ENCODE results near the gene VILL. TPM values are rescaled to one million over a fixed set of nuclear protein-coding genes. Genes with fewer than 3 reads are reported as not detected.
A peak's percentile ranks its signal among the peaks of the same experiment; 100 is the strongest.

The VILL gene
- total and polyA plus RNA-seq, 2 of the 8 experiments (the other 6 are each of a cell fraction or from before 2014, with no cell fraction given): 4.1 to 4.2 TPM

- no peaks in the 10 kb centered on the region for H3K79me1 ChIP-seq (ENCODE audit: low read depth, low read length)
- no peak overlapping the region for H3K14ac ChIP-seq (ENCODE audit: insufficient read length)
- H3K4me2 ChIP-seq (ENCODE audit: insufficient read depth in 1 of 2, low read depth in 2 of 2, low read length in 2 of 2): no peak overlapping the region
- H3K9ac ChIP-seq (replicated peaks in 1 of 4; ENCODE audit: extremely low read depth in 1 of 4, low read depth in 3 of 4, low read length in 3 of 4): no peak overlapping the region
- no peak overlapping the region for H2BK15ac ChIP-seq (ENCODE audit: low read length)
- H3K18ac ChIP-seq (ENCODE audit: extremely low read depth, low read length): no peak overlapping the region
- no peak overlapping the region for H2AK5ac ChIP-seq (ENCODE audit: low read depth, low read length)
- no peak overlapping the region for H2BK12ac ChIP-seq (ENCODE audit: low read depth, low read length)
- H3K9me3 ChIP-seq (ENCODE audit: insufficient read depth in 2 of 2, low read depth in 1 of 2, low read length in 1 of 2): no peaks in the 10 kb centered on the region
- WGBS, 2 experiments (ENCODE audit: extremely low coverage in 1 of 2, insufficient coverage in 1 of 2, insufficient read length in 1 of 2, insufficient replicate concordance in 2 of 2, low coverage in 1 of 2, low lambda C conversion rate in 2 of 2, missing lambda C conversion rate in 1 of 2): 90% methylated on average over 16 of the region's 16 CpGs; no CpG with 5 or more reads in 1 of the 2 experiments
- DNase-seq (ENCODE audit: low read depth in 1 of 2, low spot score in 2 of 2): no peak
- ChIA-PET POLR2A (ENCODE audit: partially characterized antibody) (no interaction called here), CTCF (ENCODE audit: partially characterized antibody) (interaction anchor here (0.6 to 2.0 kb wide), 5 partner anchors 13 to 76 kb away, joined by 3 to 5 read pairs (median 4); no protein-coding TSS in a partner anchor)
- H2BK20ac ChIP-seq (ENCODE audit: low read length): no peak overlapping the region
- H4K5ac ChIP-seq (ENCODE audit: insufficient read length, low read depth, low read length): no peak overlapping the region
- peaks cover 0 to 5% of the 10 kb centered on the region in 2 experiments for H4K20me1 ChIP-seq (replicated peaks in 1 of 2; ENCODE audit: control insufficient read depth in 1 of 2, insufficient read depth in 2 of 2, low read length in 2 of 2)
- no peak overlapping the region; the same call in 1 of the 2 replicates for H2BK5ac ChIP-seq (ENCODE audit: low read depth, low read length)
- H3K23me2 ChIP-seq (ENCODE audit: low read depth, low read length): no peaks in the 10 kb centered on the region
- H2AFZ ChIP-seq (ENCODE audit: low read length): no peak overlapping the region
- H3K79me2 ChIP-seq (ENCODE audit: control insufficient read depth in 1 of 2, insufficient read depth in 2 of 2, low read length in 2 of 2): no peaks in the 10 kb centered on the region
- H3K4me1 ChIP-seq (replicated peaks in 1 of 4; ENCODE audit: control insufficient read depth in 3 of 4, insufficient read depth in 4 of 4, low read length in 3 of 4): no peaks in the 10 kb centered on the region
- H4K91ac ChIP-seq (replicated peaks; ENCODE audit: insufficient read length, low read length): no peak overlapping the region
- no peak overlapping the region for H3K4me3 ChIP-seq (ENCODE audit: extremely low read depth in 1 of 4, insufficient read depth in 2 of 4, low read depth in 3 of 4, low read length in 4 of 4)
- H3K36me3 ChIP-seq (ENCODE audit: control insufficient read depth in 2 of 4, insufficient read depth in 4 of 4, low read length in 3 of 4): no peaks in the 10 kb centered on the region; a peak in 1 of 8 replicates
- H3K23ac ChIP-seq (ENCODE audit: insufficient read length): no peak overlapping the region
- H2BK120ac ChIP-seq (replicated peaks; ENCODE audit: low read depth, low read length): no peak overlapping the region
- peak overlapping the region; percentile 38; the same call in 1 of the 2 replicates for H4K8ac ChIP-seq (ENCODE audit: extremely low read depth, insufficient read depth, low read length)
- H3K4ac ChIP-seq (replicated peaks; ENCODE audit: insufficient read length, low read depth, low read length): no peak overlapping the region
- no peak for FAIRE-seq
- H3K27ac ChIP-seq (ENCODE audit: low read depth, low read length): no peak overlapping the region
- no peaks in the 10 kb centered on the region for H3K27me3 ChIP-seq (replicated peaks in 1 of 4; ENCODE audit: control insufficient read depth in 3 of 4, extremely low read depth in 1 of 4, insufficient read depth in 3 of 4, low read length in 3 of 4)
- H3K56ac ChIP-seq (replicated peaks; ENCODE audit: insufficient read length, low read depth, low read length): no peak overlapping the region
- TF ChIP-seq KDM5A (IDR thresholded peaks at IDR 0.05; ENCODE audit: low read length) (no peak), ATF3 (IDR thresholded peaks at IDR 0.05; ENCODE audit: insufficient read depth, low read depth, low read length) (no peak), NANOG (IDR thresholded peaks at IDR 0.05; ENCODE audit: insufficient read depth, low read depth, low read length, poor library complexity, severe bottlenecking) (no peak)
These were observed 18.5 kb downstream of the VILL start for GRCh38 chr3:38008971-38009580.
